Central memory CD4-positive, alpha-beta T cell (primary cell): ENCODE measurements around the gene OR6K2.

Experiments
- DNase-seq: peaks from one replicate; pipeline ENCODE4 v3.0.0; 2022

Gene OR6K2

GRCh38 chr1:158681606-158682005, 18.8 kb downstream of the OR6K2 start:
- DNase-seq: no peak

- DNase-seq: no peak
These were observed 21.2 kb downstream of the OR6K2 start for GRCh38 chr1:158679289-158679688.

- DNase-seq: no peak
These were observed 24.7 kb downstream of the OR6K2 start for GRCh38 chr1:158675563-158676323.

GRCh38 chr1:158674302-158674701, 26.1 kb downstream of the OR6K2 start:
- DNase-seq: no peak

GRCh38 chr1:158666037-158666436, 34.4 kb downstream of the OR6K2 start:
- no peak for DNase-seq

DNA sequence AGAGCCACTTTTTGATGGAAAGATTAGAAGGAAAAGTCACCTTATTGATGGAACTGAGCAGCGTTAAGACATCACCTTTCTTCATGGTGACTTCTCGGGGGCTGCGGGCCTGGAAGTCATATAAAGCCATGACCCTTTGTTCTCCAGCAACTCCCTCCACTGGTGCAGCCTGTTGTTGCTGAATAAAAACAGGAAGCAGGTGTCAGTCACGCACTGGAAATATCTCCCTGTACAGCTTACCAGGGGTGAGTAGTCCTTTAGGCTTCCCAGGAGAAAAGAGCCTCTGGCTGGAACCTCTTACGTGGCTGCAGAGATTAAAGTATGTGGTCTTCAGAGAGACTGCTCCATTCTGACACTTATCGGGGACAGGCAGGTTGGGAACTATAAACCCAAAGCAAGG, 45.9 kb downstream of the OR6K2 start:
- no peak for DNase-seq

GRCh38 chr1:158654086-158654485, 46.4 kb downstream of the OR6K2 start:
- DNase-seq: no peak

DNA sequence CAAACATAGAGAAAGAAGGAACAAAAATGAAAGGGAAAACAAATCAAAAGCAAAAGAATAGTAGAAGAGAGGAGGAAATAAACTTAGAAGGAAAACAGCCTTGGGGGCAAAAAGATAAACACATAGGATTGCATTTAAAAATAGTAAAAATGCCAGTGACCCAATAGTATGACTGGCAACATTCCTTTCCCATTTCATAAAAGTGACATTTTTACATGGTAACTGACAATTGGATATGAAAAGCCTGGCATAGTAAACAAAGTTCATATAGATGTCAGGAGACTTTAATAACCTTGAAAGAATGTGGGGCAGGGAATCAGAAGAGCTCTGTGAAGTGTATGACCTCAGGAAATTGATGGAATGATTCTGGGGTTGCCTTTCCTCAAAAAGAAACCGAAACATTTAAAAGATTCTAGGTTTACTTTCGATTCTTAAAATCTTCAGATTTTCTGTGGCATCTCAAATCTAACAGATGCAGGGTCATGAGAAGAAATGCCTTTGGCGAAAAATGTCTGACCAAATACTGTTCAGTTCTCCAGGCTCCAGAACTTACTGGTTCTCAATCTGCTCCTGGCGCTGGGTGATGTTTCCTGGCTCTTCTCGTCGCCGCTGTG, 47.6 kb downstream of the OR6K2 start:
- no peak for DNase-seq
